ENCODE measurements around the gene FAM78A.

- TF ChIP-seq, protein P1, sequence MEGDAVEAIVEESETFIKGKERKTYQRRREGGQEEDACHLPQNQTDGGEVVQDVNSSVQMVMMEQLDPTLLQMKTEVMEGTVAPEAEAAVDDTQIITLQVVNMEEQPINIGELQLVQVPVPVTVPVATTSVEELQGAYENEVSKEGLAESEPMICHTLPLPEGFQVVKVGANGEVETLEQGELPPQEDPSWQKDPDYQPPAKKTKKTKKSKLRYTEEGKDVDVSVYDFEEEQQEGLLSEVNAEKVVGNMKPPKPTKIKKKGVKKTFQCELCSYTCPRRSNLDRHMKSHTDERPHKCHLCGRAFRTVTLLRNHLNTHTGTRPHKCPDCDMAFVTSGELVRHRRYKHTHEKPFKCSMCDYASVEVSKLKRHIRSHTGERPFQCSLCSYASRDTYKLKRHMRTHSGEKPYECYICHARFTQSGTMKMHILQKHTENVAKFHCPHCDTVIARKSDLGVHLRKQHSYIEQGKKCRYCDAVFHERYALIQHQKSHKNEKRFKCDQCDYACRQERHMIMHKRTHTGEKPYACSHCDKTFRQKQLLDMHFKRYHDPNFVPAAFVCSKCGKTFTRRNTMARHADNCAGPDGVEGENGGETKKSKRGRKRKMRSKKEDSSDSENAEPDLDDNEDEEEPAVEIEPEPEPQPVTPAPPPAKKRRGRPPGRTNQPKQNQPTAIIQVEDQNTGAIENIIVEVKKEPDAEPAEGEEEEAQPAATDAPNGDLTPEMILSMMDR (IDR thresholded peaks at IDR 0.05), result no peak
- no peak for TF ChIP-seq POLR2A (IDR thresholded peaks at IDR 0.05; ENCODE audit: low read depth)
Measured at GRCh38 chr9:131214286-131214856, 61.9 kb downstream of the FAM78A start.

Measured in esophagus muscularis mucosa (tissue), 3 donors.